H1 (cell line): ENCODE data around the gene ADK. TPM values are rescaled to one million over a fixed set of nuclear protein-coding genes. Genes with fewer than 3 reads are reported as not detected.

Source experiments
- CTCF ChIA-PET: fragments of 300-600 bp; sonication (Branson Sonifier 250); formaldehyde crosslinking; loops from one replicate; lab custom pipeline; 2021; ENCODE audit not compliant: partially characterized antibody; lab: Charles Lee
- POLR2A ChIA-PET: fragments of 300-600 bp; sonication (Branson Sonifier 250); formaldehyde crosslinking; loops from one replicate; lab custom pipeline; 2021; ENCODE audit warnings: inconsistent platforms; ENCODE audit not compliant: partially characterized antibody; lab: Charles Lee
- DNase-seq, 2 experiments: peaks; one replicate each; pipeline versions ENCODE4 v3.0.0 to v3.0.0-alpha.2; 2010 to 2022; ENCODE audit warnings: low spot score in 2 of 2, low read depth in 1 of 2, mixed read lengths in 1 of 2
- FAIRE-seq: peaks from 2 replicates; lab custom pipeline; 2011; peaks lifted over from hg19 to GRCh38; lab: Jason Lieb, UNC
- H2AFZ ChIP-seq: 2 replicates; pipeline ENCODE4 v1.8.1; 2012; ENCODE audit warnings: low read length, inconsistent platforms
- H2AK5ac ChIP-seq: 2 replicates; pipeline ENCODE4 v1.6.1; 2013; ENCODE audit warnings: low read depth, low read length
- H2BK120ac ChIP-seq: replicated peaks from 2 replicates; pipeline ENCODE3; 2013; ENCODE audit warnings: low read depth, low read length, inconsistent platforms
- H2BK12ac ChIP-seq: 2 replicates; pipeline ENCODE4 v1.6.1; 2013; ENCODE audit warnings: low read depth, low read length
- H2BK15ac ChIP-seq: 2 replicates; pipeline ENCODE4 v1.6.1; 2013; ENCODE audit warnings: low read length
- H2BK20ac ChIP-seq: 2 replicates; pipeline ENCODE4 v1.6.1; 2013; ENCODE audit warnings: low read length
- H2BK5ac ChIP-seq: 2 replicates; pipeline ENCODE4 v1.6.1; 2013; ENCODE audit warnings: low read depth, low read length
- H3K14ac ChIP-seq: 2 replicates; pipeline ENCODE4 v1.6.1; 2013; ENCODE audit warnings: inconsistent platforms; ENCODE audit not compliant: insufficient read length
- H3K18ac ChIP-seq: 2 replicates; pipeline ENCODE4 v1.6.1; 2013; ENCODE audit warnings: low read length; ENCODE audit errors: extremely low read depth
- H3K23ac ChIP-seq: 2 replicates; pipeline ENCODE4 v1.6.1; 2013; ENCODE audit warnings: inconsistent platforms; ENCODE audit not compliant: insufficient read length
- H3K23me2 ChIP-seq: 2 replicates; pipeline ENCODE4 v1.6.1; 2013; ENCODE audit warnings: low read depth, low read length
- H3K27ac ChIP-seq: 2 replicates; pipeline ENCODE4 v1.6.1; 2011; ENCODE audit warnings: low read depth, low read length, inconsistent platforms
- H3K27me3 ChIP-seq, 4 experiments: replicated peaks in 1 of 4; 1 replicate in 1 of 4; 2 replicates in 3 of 4; pipeline versions ENCODE4 v1.6.1 to v1.8.1; 2011 to 2013; ENCODE audit warnings: low read length in 3 of 4, mild to moderate bottlenecking in 3 of 4, inconsistent platforms in 2 of 4, mixed read lengths in 2 of 4, moderate library complexity in 1 of 4; ENCODE audit not compliant: control insufficient read depth in 3 of 4, insufficient read depth in 3 of 4; ENCODE audit errors: extremely low read depth in 1 of 4
- H3K36me3 ChIP-seq, 4 experiments: 2 replicates each; pipeline versions ENCODE4 v1.6.1 to v1.8.1; 2011 to 2013; ENCODE audit warnings: mild to moderate bottlenecking in 4 of 4, low read length in 3 of 4, moderate library complexity in 2 of 4, control low read depth in 1 of 4, inconsistent platforms in 1 of 4; ENCODE audit not compliant: insufficient read depth in 4 of 4, control insufficient read depth in 2 of 4
- H3K4ac ChIP-seq: replicated peaks from 2 replicates; pipeline ENCODE3; 2013; ENCODE audit warnings: low read length, low read depth, mixed read lengths, inconsistent platforms; ENCODE audit not compliant: insufficient read length
- H3K4me1 ChIP-seq, 4 experiments: replicated peaks in 1 of 4; 1 replicate in 1 of 4; 2 replicates in 3 of 4; pipeline versions ENCODE4 v1.6.1 to v1.8.1; 2011 to 2013; ENCODE audit warnings: low read length in 3 of 4, inconsistent platforms in 2 of 4, mixed read lengths in 1 of 4; ENCODE audit not compliant: insufficient read depth in 4 of 4, control insufficient read depth in 3 of 4
- H3K4me2 ChIP-seq, 2 experiments: 2 replicates each; pipeline versions ENCODE4 v1.6.1 to v1.8.1; 2011 to 2013; ENCODE audit warnings: low read depth in 2 of 2, low read length in 2 of 2, control low read depth in 1 of 2, inconsistent platforms in 1 of 2, mild to moderate bottlenecking in 1 of 2; ENCODE audit not compliant: insufficient read depth in 1 of 2
- H3K4me3 ChIP-seq, 4 experiments: fragments of 200-600, 300-600 bp in 1 of 4; sonication (generic), shearing (Covaris generic), sonication (Bioruptor Twin) in 1 of 4; 2 replicates each; pipeline versions ENCODE4 v1.5.1 to v1.8.1; 2011 to 2016; ENCODE audit warnings: low read length in 4 of 4, low read depth in 3 of 4, control low read depth in 2 of 4, inconsistent platforms in 2 of 4, mild to moderate bottlenecking in 2 of 4, mixed read lengths in 1 of 4, moderate library complexity in 1 of 4; ENCODE audit not compliant: insufficient read depth in 2 of 4; ENCODE audit errors: extremely low read depth in 1 of 4
- H3K56ac ChIP-seq: replicated peaks from 2 replicates; pipeline ENCODE3; 2013; ENCODE audit warnings: low read depth, mild to moderate bottlenecking, mixed read lengths, low read length, inconsistent platforms; ENCODE audit not compliant: insufficient read length
- H3K79me1 ChIP-seq: 2 replicates; pipeline ENCODE4 v1.6.1; 2013; ENCODE audit warnings: low read depth, low read length, control low read depth
- H3K79me2 ChIP-seq, 2 experiments: 2 replicates each; pipeline versions ENCODE4 v1.6.1 to v1.8.1; 2012 to 2013; ENCODE audit warnings: low read length in 2 of 2, mild to moderate bottlenecking in 2 of 2, inconsistent platforms in 1 of 2; ENCODE audit not compliant: insufficient read depth in 2 of 2, control insufficient read depth in 1 of 2
- H3K9ac ChIP-seq, 4 experiments: replicated peaks in 1 of 4; 1 replicate in 1 of 4; 2 replicates in 3 of 4; pipeline versions ENCODE4 v1.6.1 to v1.8.1; 2011 to 2013; ENCODE audit warnings: low read depth in 3 of 4, low read length in 3 of 4, control low read depth in 2 of 4, mild to moderate bottlenecking in 2 of 4, moderate library complexity in 2 of 4, inconsistent platforms in 1 of 4; ENCODE audit errors: extremely low read depth in 1 of 4
- H3K9me3 ChIP-seq, 2 experiments: 2 replicates each; pipeline versions ENCODE4 v1.6.1 to v1.8.1; 2012 to 2013; ENCODE audit warnings: mild to moderate bottlenecking in 2 of 2, moderate library complexity in 2 of 2, control low read depth in 1 of 2, inconsistent platforms in 1 of 2, low read depth in 1 of 2, low read length in 1 of 2, mixed read lengths in 1 of 2; ENCODE audit not compliant: insufficient read depth in 2 of 2
- H4K20me1 ChIP-seq, 2 experiments: replicated peaks in 1 of 2; 2 replicates each; pipeline versions ENCODE3 to v1.8.1; 2011 to 2013; ENCODE audit warnings: inconsistent platforms in 2 of 2, low read length in 2 of 2, mild to moderate bottlenecking in 1 of 2; ENCODE audit not compliant: insufficient read depth in 2 of 2, control insufficient read depth in 1 of 2
- H4K5ac ChIP-seq: 2 replicates; pipeline ENCODE4 v1.6.1; 2013; ENCODE audit warnings: low read length, low read depth, mixed read lengths, inconsistent platforms; ENCODE audit not compliant: insufficient read length
- H4K8ac ChIP-seq: 2 replicates; pipeline ENCODE4 v1.8.0; 2013; ENCODE audit warnings: mild to moderate bottlenecking, moderate library complexity, low read length, inconsistent platforms; ENCODE audit not compliant: insufficient read depth; ENCODE audit errors: extremely low read depth
- H4K91ac ChIP-seq: replicated peaks from 2 replicates; pipeline ENCODE3; 2013; ENCODE audit warnings: low read length, mixed read lengths, inconsistent platforms; ENCODE audit not compliant: insufficient read length
- BACH1 ChIP-seq: IDR thresholded peaks from 2 replicates; pipeline ENCODE4 v1.6.1; 2012; ENCODE audit warnings: low read length, improper control_type of control experiment
- BCL11A ChIP-seq, 2 experiments: IDR thresholded peaks; one replicate each; pipeline ENCODE4 v1.6.1; 2011; ENCODE audit warnings: low read depth in 2 of 2, low read length in 2 of 2, mild to moderate bottlenecking in 2 of 2
- EZH2 ChIP-seq: fragments of 200-600 bp; sonication (generic); IDR thresholded peaks from 2 replicates; pipeline ENCODE4 v1.7.1; 2012; ENCODE audit warnings: low read depth, mild to moderate bottlenecking, moderate library complexity, low read length, inconsistent platforms; ENCODE audit not compliant: severe bottlenecking
- GABPA ChIP-seq: IDR thresholded peaks from 2 replicates; pipeline ENCODE4 v1.6.1; 2011; ENCODE audit warnings: mild to moderate bottlenecking, low read length, moderate library complexity, borderline replicate concordance; ENCODE audit not compliant: insufficient read depth
- KDM1A ChIP-seq: fragments of 200-600, 300-600 bp; sonication (generic); IDR thresholded peaks from 2 replicates; pipeline ENCODE4 v1.7.1; 2016; ENCODE audit warnings: mild to moderate bottlenecking, low read length, borderline replicate concordance
- MAFK ChIP-seq: IDR thresholded peaks from 2 replicates; pipeline ENCODE4 v1.6.1; 2012; ENCODE audit warnings: low read depth, mild to moderate bottlenecking, improper control_type of control experiment, low read length
- PHF8 ChIP-seq: fragments of 200-600 bp; sonication (generic); conservative IDR thresholded peaks from 2 replicates; pipeline ENCODE4 v1.7.1; 2012; ENCODE audit warnings: low read depth, mild to moderate bottlenecking, inconsistent platforms, low read length, moderate library complexity
- SIN3A ChIP-seq, 2 experiments: IDR thresholded peaks in 1 of 2; conservative IDR thresholded peaks in 1 of 2; 2 replicates each; pipeline ENCODE4 v1.6.1; 2011 to 2012; ENCODE audit warnings: low read length in 2 of 2, improper control_type of control experiment in 1 of 2, low read depth in 1 of 2, mild to moderate bottlenecking in 1 of 2
- SP2 ChIP-seq: IDR thresholded peaks from 2 replicates; pipeline ENCODE4 v1.6.1; 2012; ENCODE audit warnings: mild to moderate bottlenecking, low read length, inconsistent platforms
- SP4 ChIP-seq: IDR thresholded peaks from 2 replicates; pipeline ENCODE4 v1.6.1; 2012; ENCODE audit warnings: low read length, inconsistent platforms
- ZNF274 ChIP-seq: IDR thresholded peaks from 2 replicates; pipeline ENCODE4 v1.7.0; 2012; ENCODE audit warnings: low read length, borderline replicate concordance; ENCODE audit errors: extremely low read depth
- WGBS, 2 experiments: shearing (Covaris generic) in 1 of 2; methylation state at CpG; one replicate each; pipeline versions ENCODE4 v1.1.6 to v1.1.7; 2013 to 2015; ENCODE audit warnings: low lambda C conversion rate in 2 of 2, mixed read lengths in 2 of 2, inconsistent platforms in 1 of 2, low coverage in 1 of 2, missing lambda C conversion rate in 1 of 2; ENCODE audit not compliant: insufficient replicate concordance in 2 of 2, insufficient coverage in 1 of 2, insufficient read length in 1 of 2; ENCODE audit errors: extremely low coverage in 1 of 2, missing lambda C conversion rate in 1 of 2; 5-methylcytosine and 5-hydroxymethylcytosine counted together
- polyA plus RNA-seq, 7 experiments: library from polyadenylated mRNA; depleted of rRNA in 3 of 7; stranded (reverse) in 5 of 7; unstranded in 2 of 7; fragments of >200 nt in 5 of 7; fragments of 200-250 nt in 2 of 7; gene quantifications; 1 replicate in 5 of 7; 2 replicates in 1 of 7; 4 replicates in 1 of 7; pipeline versions ENCODE4 v1.2.1 to v1.2.3, GENCODE V29; 2011 to 2013; ENCODE audit warnings: missing spikeins in 2 of 7, mixed read lengths in 2 of 7
- total RNA-seq: library from RNA; stranded (reverse); fragmentation: NEBNext Ultra II Directional; extraction: Animal tissue kit (Norgen Biotek cat#: 25700); gene quantifications from 2 replicates; pipeline ENCODE4 v1.2.1, GENCODE V29; 2021
- TF ChIP-seq, protein P1 (sequence below): IDR thresholded peaks from 2 replicates; pipeline ENCODE4 v1.6.1; 2011; ENCODE audit warnings: low read length, improper control_type of control experiment

The ADK gene
- total and polyA plus RNA-seq, 2 of the 8 experiments (the other 6 are each of a cell fraction or from before 2014, with no cell fraction given) = 12.3 to 42.4 TPM

DNA sequence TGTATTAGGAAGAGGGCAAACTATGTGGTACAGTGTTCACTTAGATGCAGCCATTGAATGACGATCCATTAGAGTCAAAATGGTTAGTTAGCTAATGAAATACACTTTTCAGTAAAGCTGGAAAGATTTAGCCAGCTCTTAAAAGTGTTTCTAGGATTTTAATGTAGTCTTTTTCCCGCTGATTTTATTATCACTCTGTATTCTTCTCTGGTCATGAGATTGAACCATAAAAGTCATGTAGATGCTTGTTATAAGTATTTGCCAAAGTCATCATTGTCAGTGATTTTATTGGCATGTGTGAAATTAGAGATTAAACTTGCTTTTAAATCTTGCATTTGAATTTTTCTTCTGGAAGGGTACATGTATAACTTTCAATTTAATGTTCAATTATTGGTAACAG is 93.8 kb downstream of the ADK start:
- H2BK12ac ChIP-seq = no peak overlapping the region
- no peak for TF ChIP-seq SIN3A (conservative IDR thresholded peaks at IDR 0.05 in 1 of 2, IDR thresholded peaks at IDR 0.05 in 1 of 2; ENCODE audit: low read depth in 1 of 2, low read length in 2 of 2)
- TF ChIP-seq SP4 = no peak
- no peak for TF ChIP-seq BCL11A (IDR thresholded peaks at IDR 0.05; ENCODE audit: low read depth in 2 of 2, low read length in 2 of 2)
- TF ChIP-seq, protein P1, sequence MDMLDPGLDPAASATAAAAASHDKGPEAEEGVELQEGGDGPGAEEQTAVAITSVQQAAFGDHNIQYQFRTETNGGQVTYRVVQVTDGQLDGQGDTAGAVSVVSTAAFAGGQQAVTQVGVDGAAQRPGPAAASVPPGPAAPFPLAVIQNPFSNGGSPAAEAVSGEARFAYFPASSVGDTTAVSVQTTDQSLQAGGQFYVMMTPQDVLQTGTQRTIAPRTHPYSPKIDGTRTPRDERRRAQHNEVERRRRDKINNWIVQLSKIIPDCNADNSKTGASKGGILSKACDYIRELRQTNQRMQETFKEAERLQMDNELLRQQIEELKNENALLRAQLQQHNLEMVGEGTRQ = no peak
- TF ChIP-seq BACH1 = no peak
- TF ChIP-seq EZH2 = no peak
- TF ChIP-seq GABPA = no peak
- TF ChIP-seq SP2 = no peak
- no peak for TF ChIP-seq MAFK
- no peak for TF ChIP-seq PHF8
- no peak for TF ChIP-seq ZNF274
- no peak for TF ChIP-seq KDM1A
- FAIRE-seq (no peak), DNase-seq (no peak)
- H3K27me3 ChIP-seq = no peaks in the 10 kb centered on the region
- no peak overlapping the region for H2BK15ac ChIP-seq
- no peak overlapping the region for H3K18ac ChIP-seq
- H3K79me2 ChIP-seq = no peaks in the 10 kb centered on the region
- no peak overlapping the region for H3K23ac ChIP-seq
- H3K9me3 ChIP-seq = no peaks in the 10 kb centered on the region
- ChIA-PET POLR2A (no interaction called here), CTCF (interaction anchor here (0.6 to 2.4 kb wide), 13 partner anchors 8 to 856 kb away, joined by 3 to 12 read pairs (median 4); no protein-coding TSS in a partner anchor)
- no peak overlapping the region for H4K5ac ChIP-seq
- no peak overlapping the region for H2BK5ac ChIP-seq
- no peak overlapping the region for H4K91ac ChIP-seq
- no peak overlapping the region for H3K9ac ChIP-seq
- WGBS, 2 experiments = 92% methylated on average over 2 of the region's 2 CpGs; no CpG with 5 or more reads in 1 of the 2 experiments
- no peak overlapping the region for H2AK5ac ChIP-seq
- H3K4me2 ChIP-seq = no peak overlapping the region
- no peaks in the 10 kb centered on the region for H3K23me2 ChIP-seq
- no peak overlapping the region for H3K27ac ChIP-seq
- H3K14ac ChIP-seq = no peak overlapping the region
- H4K20me1 ChIP-seq = no peaks in the 10 kb centered on the region
- H4K8ac ChIP-seq = no peak overlapping the region
- no peak overlapping the region for H3K4me3 ChIP-seq
- no peak overlapping the region for H2AFZ ChIP-seq
- no peak overlapping the region for H3K4ac ChIP-seq
- H3K36me3 ChIP-seq = peaks cover 0 to 6% (median 2%) of the 10 kb centered on the region in 4 experiments; a peak in 3 of 8 replicates
- H3K4me1 ChIP-seq = no peaks in the 10 kb centered on the region
- H2BK20ac ChIP-seq = no peak overlapping the region
- H3K79me1 ChIP-seq = no peaks in the 10 kb centered on the region
- H2BK120ac ChIP-seq = no peak overlapping the region
- no peak overlapping the region for H3K56ac ChIP-seq
